ENCODE results near the gene HEPACAM. TPM values are rescaled to one million over a fixed set of nuclear protein-coding genes. Genes with fewer than 3 reads are reported as not detected.

The HEPACAM gene
- not detected for total RNA-seq
- long read RNA-seq = 0 reads

GRCh38 chr11:124935548-124936514 is at the start of gene HEPACAM:
TSS of gene HEPACAM (minus strand) at chr11:124936047. CDS start at chr11:124936006, 41 bp downstream.
- Histone ChIP-seq H3K9me3 (no peaks in the 10 kb centered on the region), H3K4me3 (no peak within 1 kb of the TSS), H3K36me3 (no peaks in the 10 kb centered on the region), H3K27me3 (ENCODE audit: low read depth) (peaks cover 5% of the 10 kb centered on the region), H3K4me1 (no peaks in the 10 kb centered on the region), H3K27ac (no peak within 1 kb of the TSS)
- ATAC-seq (no peak), DNase-seq (no peak)
- intact Hi-C loops (cut with DNase I) = no loop called here
- no peak for TF ChIP-seq CTCF (IDR thresholded peaks at IDR 0.05)

- DNase-seq = no peak
- ATAC-seq = no peak
- no peak for TF ChIP-seq CTCF (IDR thresholded peaks at IDR 0.05)
- no peak overlapping the region for H3K4me3 ChIP-seq
- H3K27ac ChIP-seq = no peak overlapping the region
- H3K4me1 ChIP-seq = no peaks in the 10 kb centered on the region
- H3K9me3 ChIP-seq = peaks cover 10% of the 10 kb centered on the region
- H3K27me3 ChIP-seq (ENCODE audit: low read depth) = no peaks in the 10 kb centered on the region
- H3K36me3 ChIP-seq = no peaks in the 10 kb centered on the region
- intact Hi-C loops (cut with DNase I) = no loop called here
Observed at GRCh38 chr11:124984512-124984854, 48.6 kb upstream of the HEPACAM start.

GRCh38 chr11:124983674-124984511 is 48.0 kb upstream of the HEPACAM start:
- DNase-seq (no peak), ATAC-seq (no peak)
- Histone ChIP-seq H3K27me3 (ENCODE audit: low read depth) (no peaks in the 10 kb centered on the region), H3K4me3 (no peak overlapping the region), H3K4me1 (no peaks in the 10 kb centered on the region), H3K9me3 (peaks cover 12% of the 10 kb centered on the region), H3K27ac (no peak overlapping the region), H3K36me3 (no peaks in the 10 kb centered on the region)
- intact Hi-C loops (cut with DNase I) = no loop called here
- no peak for TF ChIP-seq CTCF (IDR thresholded peaks at IDR 0.05)

- TF ChIP-seq CTCF (IDR thresholded peaks at IDR 0.05) = no peak
- H3K4me1 ChIP-seq = no peaks in the 10 kb centered on the region
- ATAC-seq = no peak
- no peak overlapping the region for H3K4me3 ChIP-seq
- H3K27me3 ChIP-seq (ENCODE audit: low read depth) = no peaks in the 10 kb centered on the region
- no peak for DNase-seq
- H3K27ac ChIP-seq = no peak overlapping the region
- H3K9me3 ChIP-seq = peaks cover 12% of the 10 kb centered on the region
- H3K36me3 ChIP-seq = no peaks in the 10 kb centered on the region
- intact Hi-C loops (cut with DNase I) = no loop called here
Observed at GRCh38 chr11:124982043-124982442, 46.2 kb upstream of the HEPACAM start.

GRCh38 chr11:124978316-124978715 is 42.5 kb upstream of the HEPACAM start:
- Histone ChIP-seq H3K27me3 (ENCODE audit: low read depth) (no peaks in the 10 kb centered on the region), H3K9me3 (peaks cover 12% of the 10 kb centered on the region), H3K36me3 (no peaks in the 10 kb centered on the region), H3K4me1 (no peaks in the 10 kb centered on the region), H3K27ac (no peak overlapping the region), H3K4me3 (no peak overlapping the region)
- no peak for TF ChIP-seq CTCF (IDR thresholded peaks at IDR 0.05)
- DNase-seq (no peak), ATAC-seq (no peak)
- intact Hi-C loops (cut with DNase I) = no loop called here
